ENCODE measurements around the gene SCGB1D1.
A peak's percentile ranks its signal among the peaks of the same experiment; 100 is the strongest.
"Not testable (repeated sequence)": the region's sequence is repeated elsewhere in the genome, so short reads cannot be mapped to it uniquely, and the experiment has no call there.

SCGB1D1 gene

GRCh38 chr11:62182147-62182891, 7.7 kb upstream of the SCGB1D1 start:
- no peak for TF ChIP-seq POLR2A (IDR thresholded peaks at IDR 0.05; ENCODE audit: low read depth, low read length)
- FAIRE-seq: no peak
- no peak for DNase-seq (ENCODE audit: insufficient read length, low spot score)

DNA sequence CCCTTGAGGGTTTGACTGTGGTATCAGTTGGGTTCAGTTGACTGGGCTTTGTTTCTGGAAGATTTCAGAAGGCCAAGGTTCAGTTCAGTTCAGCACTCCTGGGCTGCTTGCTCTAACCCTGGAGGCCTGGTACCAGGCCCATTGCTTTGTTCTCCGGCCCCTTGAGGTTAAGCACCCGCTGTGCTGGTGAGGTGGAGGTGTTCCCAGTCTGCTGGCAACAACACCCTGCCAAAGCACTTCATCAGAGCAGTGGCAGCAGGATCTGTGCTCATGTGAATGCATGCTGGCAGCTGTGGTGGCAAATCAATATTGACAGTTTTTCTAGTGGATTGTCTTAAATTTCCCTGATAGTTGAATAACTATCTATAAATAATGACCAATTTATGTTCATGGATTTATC, 3.8 kb upstream of the SCGB1D1 start:
- DNase-seq (ENCODE audit: insufficient read length, low spot score): no peak
- TF ChIP-seq POLR2A (IDR thresholded peaks at IDR 0.05; ENCODE audit: low read depth, low read length): no peak
- no peak for FAIRE-seq

DNA sequence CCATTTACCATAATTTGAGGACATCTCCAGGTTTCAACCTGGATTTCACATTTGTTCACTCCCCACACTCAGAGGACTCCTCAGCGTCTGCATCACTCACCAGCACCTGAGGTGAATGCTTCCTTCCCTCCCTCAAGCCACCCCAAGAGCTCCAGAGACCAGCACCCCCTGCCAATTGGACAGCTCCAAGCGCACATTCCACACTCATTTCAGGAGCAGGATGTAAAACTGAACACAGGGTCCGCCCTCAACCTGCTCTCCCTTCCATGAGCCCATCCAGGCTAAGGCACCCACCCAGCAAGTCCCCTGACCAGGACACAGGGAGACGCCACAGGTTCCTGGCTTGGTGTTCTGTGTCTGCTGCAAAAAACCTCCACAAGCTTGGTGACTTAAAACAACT, 3.9 kb downstream of the SCGB1D1 start:
- DNase-seq (ENCODE audit: insufficient read length, low spot score) (no peak), FAIRE-seq (no peak)
- no peak for TF ChIP-seq POLR2A (IDR thresholded peaks at IDR 0.05; ENCODE audit: low read depth, low read length)

GRCh38 chr11:62195010-62195409, 5.0 kb downstream of the SCGB1D1 start:
- not testable (repeated sequence) for DNase-seq (ENCODE audit: insufficient read length, low spot score); FAIRE-seq

DNA sequence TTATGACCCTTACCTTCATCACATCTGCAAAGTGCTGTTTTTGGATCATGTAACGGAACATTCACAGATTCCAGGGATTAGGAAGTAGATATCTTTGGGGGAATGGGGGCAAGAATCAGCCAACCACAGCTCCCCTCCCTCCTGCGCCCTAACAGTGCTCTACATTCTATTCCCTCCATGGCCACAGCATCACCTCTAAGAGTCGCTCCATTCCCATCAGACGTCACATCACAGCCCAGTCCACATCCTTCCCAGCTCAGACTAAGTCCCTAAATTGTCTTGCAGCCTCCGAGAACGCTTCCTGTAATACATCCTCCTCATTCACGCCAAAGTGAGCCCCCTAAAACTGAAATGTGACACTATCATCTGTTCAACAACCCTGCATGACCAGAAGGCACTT, 5.9 kb downstream of the SCGB1D1 start:
- DNase-seq (ENCODE audit: insufficient read length, low spot score): peak; percentile 13

GRCh38 chr11:62197400-62197799, 7.4 kb downstream of the SCGB1D1 start:
- DNase-seq (ENCODE audit: insufficient read length, low spot score); FAIRE-seq: not testable (repeated sequence)

More for the DNA sequence above, 5.9 kb downstream of the SCGB1D1 start:
- TF ChIP-seq POLR2A (IDR thresholded peaks at IDR 0.05; ENCODE audit: low read depth, low read length): no peak
- FAIRE-seq: no peak

DNA sequence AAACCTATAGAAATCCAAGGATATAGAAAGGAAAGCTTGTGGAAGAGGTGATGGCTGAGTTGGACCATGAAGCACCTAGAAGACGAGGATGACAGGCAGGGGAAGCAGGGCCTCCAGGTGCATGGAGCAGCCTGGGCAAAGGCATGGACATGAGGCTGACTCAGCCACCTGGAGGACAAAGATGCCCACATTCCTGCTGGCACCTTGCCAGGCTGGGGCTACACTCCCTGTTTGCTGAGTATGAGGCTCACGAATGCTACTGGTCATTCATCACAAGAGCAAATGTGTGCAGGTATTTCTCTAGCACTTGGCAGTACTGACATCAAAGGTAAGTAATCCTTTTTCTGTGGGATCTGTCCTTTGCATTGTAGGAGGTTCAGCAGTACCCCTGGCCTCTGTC, 11.4 kb downstream of the SCGB1D1 start:
- FAIRE-seq: no peak
- no peak for DNase-seq (ENCODE audit: insufficient read length, low spot score)
- TF ChIP-seq POLR2A (IDR thresholded peaks at IDR 0.05; ENCODE audit: low read depth, low read length): no peak

DNA sequence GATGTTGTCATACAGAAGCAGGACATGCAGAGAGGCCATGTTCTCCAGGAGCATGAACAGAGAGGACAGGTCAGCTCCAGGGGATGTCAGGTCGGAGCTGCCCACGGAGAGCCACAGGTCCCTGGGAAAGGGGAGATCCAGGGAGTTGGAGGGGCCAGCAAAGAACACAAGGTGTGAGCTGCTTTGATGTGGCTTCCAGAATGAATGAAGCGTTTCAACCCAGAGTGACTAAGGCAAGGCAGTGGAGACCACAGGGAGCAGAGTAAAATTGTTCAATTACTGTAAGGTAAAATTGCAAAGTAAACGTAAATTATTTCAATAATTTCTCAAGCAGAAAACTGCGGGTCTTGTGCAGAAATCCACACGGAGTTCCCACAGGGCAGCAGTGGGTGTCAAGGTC, 12.9 kb downstream of the SCGB1D1 start:
- FAIRE-seq: no peak
- no peak for DNase-seq (ENCODE audit: insufficient read length, low spot score)
- no peak for TF ChIP-seq POLR2A (IDR thresholded peaks at IDR 0.05; ENCODE audit: low read depth, low read length)

GRCh38 chr11:62204430-62204829, 14.4 kb downstream of the SCGB1D1 start:
- no peak for DNase-seq (ENCODE audit: insufficient read length, low spot score)
- FAIRE-seq: no peak
- no peak for TF ChIP-seq POLR2A (IDR thresholded peaks at IDR 0.05; ENCODE audit: low read depth, low read length)

GRCh38 chr11:62205441-62205840, 15.4 kb downstream of the SCGB1D1 start:
- no peak for DNase-seq (ENCODE audit: insufficient read length, low spot score)
- no peak for FAIRE-seq
- TF ChIP-seq POLR2A (IDR thresholded peaks at IDR 0.05; ENCODE audit: low read depth, low read length): no peak

GRCh38 chr11:62206276-62207066, 16.5 kb downstream of the SCGB1D1 start:
- not testable (repeated sequence) for DNase-seq (ENCODE audit: insufficient read length, low spot score); FAIRE-seq

DNA sequence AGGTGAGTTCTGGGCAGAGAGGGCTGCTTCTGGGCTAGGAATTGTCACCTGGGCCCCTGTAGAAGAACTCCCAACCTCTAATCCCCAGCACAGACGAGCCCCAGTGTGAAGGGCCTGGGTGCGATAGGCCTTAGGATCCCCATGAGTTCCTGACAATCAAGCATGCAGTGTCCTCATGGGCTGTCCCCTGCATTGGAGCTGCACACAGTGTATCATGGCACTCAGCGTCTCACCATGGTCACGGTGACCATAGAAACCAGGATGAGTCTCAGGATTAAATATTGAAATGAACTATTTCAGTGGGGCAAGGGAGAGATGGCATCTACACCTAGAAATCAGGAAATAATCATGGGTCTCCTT, 18.7 kb downstream of the SCGB1D1 start:
- no peak for TF ChIP-seq POLR2A (IDR thresholded peaks at IDR 0.05; ENCODE audit: low read depth, low read length)
- FAIRE-seq (no peak), DNase-seq (ENCODE audit: insufficient read length, low spot score) (no peak)

DNA sequence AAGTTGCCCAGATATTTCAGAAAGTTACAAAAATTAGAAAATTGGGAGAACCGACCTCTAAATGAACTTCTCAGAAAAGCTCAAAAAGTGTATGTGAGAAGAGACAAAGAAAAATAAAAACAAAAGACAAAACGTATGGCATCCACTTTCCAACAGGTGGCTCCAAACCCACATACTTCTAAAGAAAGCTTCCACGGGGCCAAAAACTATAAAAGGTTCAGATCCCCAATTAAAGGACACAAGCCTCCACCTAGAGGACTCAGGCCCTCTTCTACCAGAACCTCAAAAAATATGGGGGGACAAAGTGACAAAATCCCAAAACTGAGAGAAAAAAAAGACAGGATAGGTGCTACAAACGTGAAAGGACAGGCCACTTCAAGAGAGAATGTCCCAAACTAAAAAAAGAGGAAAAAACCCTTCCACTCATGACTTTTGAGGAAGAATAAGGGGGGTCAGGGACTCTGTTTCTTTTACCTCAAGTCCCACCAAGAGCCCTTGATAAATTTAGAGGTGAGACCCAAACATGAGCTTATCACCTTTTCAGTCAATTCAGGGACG, 27.3 kb downstream of the SCGB1D1 start:
- no peak for TF ChIP-seq POLR2A (IDR thresholded peaks at IDR 0.05; ENCODE audit: low read depth, low read length)
- no peak for FAIRE-seq
- no peak for DNase-seq (ENCODE audit: insufficient read length, low spot score)

DNA sequence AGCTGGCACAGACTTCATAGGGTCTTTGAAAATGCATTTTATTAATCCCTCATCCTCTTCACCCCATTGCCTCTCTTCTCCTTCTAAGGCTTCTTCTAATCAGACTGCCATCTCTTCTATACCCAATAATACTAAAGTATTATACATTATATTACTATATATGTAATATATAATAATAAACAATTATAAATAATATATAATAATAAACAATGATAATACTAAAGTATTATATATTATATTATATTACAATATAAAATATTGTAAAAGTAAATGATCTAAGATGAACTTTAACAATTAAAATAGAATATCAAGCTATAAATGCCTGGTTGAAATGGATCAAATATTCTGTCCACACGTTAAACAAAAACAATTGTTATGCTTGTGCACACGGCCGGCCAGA, 31.5 kb downstream of the SCGB1D1 start:
- DNase-seq (ENCODE audit: insufficient read length, low spot score) (no peak), FAIRE-seq (no peak)
- no peak for TF ChIP-seq POLR2A (IDR thresholded peaks at IDR 0.05; ENCODE audit: low read depth, low read length)

GRCh38 chr11:62223095-62223494, 33.1 kb downstream of the SCGB1D1 start:
- FAIRE-seq (no peak), DNase-seq (ENCODE audit: insufficient read length, low spot score) (no peak)
- no peak for TF ChIP-seq POLR2A (IDR thresholded peaks at IDR 0.05; ENCODE audit: low read depth, low read length)
